OCI-LY7 (cell line): ENCODE data around the gene PURB.

Source experiments
- EZH2phosphoT487 ChIP-seq: fragments of 200-600 bp; sonication (generic); IDR thresholded peaks from 2 replicates; pipeline ENCODE4 v1.6.1; 2018; ENCODE audit warnings: low read depth, borderline replicate concordance, mild to moderate bottlenecking, mixed run types, antibody characterized with exemption, low read length, moderate library complexity, mixed read lengths
- TF ChIP-seq, protein P1 (sequence below): fragments of 200-600 bp; sonication (generic); conservative IDR thresholded peaks from 2 replicates; pipeline ENCODE4 v1.5.1; 2014; ENCODE audit warnings: mild to moderate bottlenecking, antibody characterized with exemption, low read length, moderate library complexity, mixed read lengths

DNA sequence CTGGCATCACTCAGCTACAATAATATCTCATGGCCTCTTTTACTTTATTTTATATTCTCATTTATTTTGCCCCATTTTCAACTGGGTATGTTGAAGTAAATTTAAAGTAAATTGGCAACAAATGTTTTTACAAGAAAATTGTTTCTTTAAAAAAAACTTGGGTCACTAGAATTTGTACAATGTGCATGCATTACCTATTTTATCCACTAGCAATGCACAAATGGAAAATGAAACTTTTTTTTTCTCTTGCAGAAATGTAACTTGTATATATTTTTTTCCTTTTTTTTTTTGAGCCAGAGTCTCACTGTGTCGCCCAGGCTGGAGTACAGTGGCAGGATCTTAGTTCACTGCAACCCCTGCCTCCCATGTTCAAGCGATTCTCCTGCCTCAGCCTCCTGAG is 27.2 kb downstream of the PURB start:
- TF ChIP-seq, protein P1, sequence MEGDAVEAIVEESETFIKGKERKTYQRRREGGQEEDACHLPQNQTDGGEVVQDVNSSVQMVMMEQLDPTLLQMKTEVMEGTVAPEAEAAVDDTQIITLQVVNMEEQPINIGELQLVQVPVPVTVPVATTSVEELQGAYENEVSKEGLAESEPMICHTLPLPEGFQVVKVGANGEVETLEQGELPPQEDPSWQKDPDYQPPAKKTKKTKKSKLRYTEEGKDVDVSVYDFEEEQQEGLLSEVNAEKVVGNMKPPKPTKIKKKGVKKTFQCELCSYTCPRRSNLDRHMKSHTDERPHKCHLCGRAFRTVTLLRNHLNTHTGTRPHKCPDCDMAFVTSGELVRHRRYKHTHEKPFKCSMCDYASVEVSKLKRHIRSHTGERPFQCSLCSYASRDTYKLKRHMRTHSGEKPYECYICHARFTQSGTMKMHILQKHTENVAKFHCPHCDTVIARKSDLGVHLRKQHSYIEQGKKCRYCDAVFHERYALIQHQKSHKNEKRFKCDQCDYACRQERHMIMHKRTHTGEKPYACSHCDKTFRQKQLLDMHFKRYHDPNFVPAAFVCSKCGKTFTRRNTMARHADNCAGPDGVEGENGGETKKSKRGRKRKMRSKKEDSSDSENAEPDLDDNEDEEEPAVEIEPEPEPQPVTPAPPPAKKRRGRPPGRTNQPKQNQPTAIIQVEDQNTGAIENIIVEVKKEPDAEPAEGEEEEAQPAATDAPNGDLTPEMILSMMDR, result peak; percentile 55
- no peak for TF ChIP-seq EZH2phosphoT487
